ENCODE measurements around the gene PHEX. TPM values are rescaled to one million over a fixed set of nuclear protein-coding genes. Genes with fewer than 3 reads are reported as not detected.

PHEX gene
- total RNA-seq, result 0.49 TPM

- TF ChIP-seq POLR2A (IDR thresholded peaks at IDR 0.05), result no peak
- TF ChIP-seq CTCF (IDR thresholded peaks at IDR 0.05), result no peak
- no peak for TF ChIP-seq POLR2AphosphoS5 (IDR thresholded peaks at IDR 0.05; ENCODE audit: insufficient read depth in 1 of 2, low read depth in 1 of 2)
- Histone ChIP-seq H3K4me1 (no peaks in the 10 kb centered on the region), H3K4me3 (no peak within 1 kb of the TSS), H3K27me3 (no peaks in the 10 kb centered on the region), H3K9me3 (no peaks in the 10 kb centered on the region), H3K36me3 (no peaks in the 10 kb centered on the region), H3K27ac (no peak within 1 kb of the TSS)
- intact Hi-C loops (cut with DNase I), result no loop called here
- DNase-seq (ENCODE audit: extremely low spot score in 2 of 2), result no peak
These were observed at the start of gene PHEX for GRCh38 chrX:22032084-22032483. Gene PHEX (plus strand): TSS chrX:22032325. CDS start chrX:22033006, 681 bp downstream.

- H3K4me1 ChIP-seq, result no peaks in the 10 kb centered on the region
- no peak for DNase-seq (ENCODE audit: extremely low spot score in 2 of 2)
- H3K27ac ChIP-seq, result no peak overlapping the region
- peaks cover 0 to 9% of the 10 kb centered on the region in 2 donors for H3K36me3 ChIP-seq
- H3K27me3 ChIP-seq, result no peaks in the 10 kb centered on the region
- peak; percentile 47 to 94 (median 93) for TF ChIP-seq CTCF (IDR thresholded peaks at IDR 0.05)
- peak in 1 of 2 donors; percentile 76 for TF ChIP-seq POLR2AphosphoS5 (IDR thresholded peaks at IDR 0.05; ENCODE audit: insufficient read depth in 1 of 2, low read depth in 1 of 2)
- TF ChIP-seq POLR2A (IDR thresholded peaks at IDR 0.05), result no peak
- intact Hi-C loops (cut with DNase I), result loop anchor here (10.0 kb wide), 1 partner anchor 209 kb away; no protein-coding TSS in a partner anchor
- no peak overlapping the region for H3K4me3 ChIP-seq
- H3K9me3 ChIP-seq, result no peaks in the 10 kb centered on the region
These were observed 46.8 kb upstream of the PHEX start for GRCh38 chrX:21985332-21985777.

- intact Hi-C loops (cut with DNase I), result loop anchor here (10.0 kb wide), 1 partner anchor 208 kb away; no protein-coding TSS in a partner anchor
- TF ChIP-seq POLR2A (IDR thresholded peaks at IDR 0.05), result no peak
- TF ChIP-seq POLR2AphosphoS5 (IDR thresholded peaks at IDR 0.05; ENCODE audit: insufficient read depth in 1 of 2, low read depth in 1 of 2), result no peak
- no peak for TF ChIP-seq CTCF (IDR thresholded peaks at IDR 0.05)
These were observed 45.5 kb upstream of the PHEX start for GRCh38 chrX:21986596-21986995.

GRCh38 chrX:21989384-21989783 lies 42.7 kb upstream of the PHEX start:
- H3K27me3 ChIP-seq, result no peaks in the 10 kb centered on the region
- no peak for DNase-seq (ENCODE audit: extremely low spot score in 2 of 2)
- H3K4me3 ChIP-seq, result no peak overlapping the region
- no peaks in the 10 kb centered on the region for H3K4me1 ChIP-seq
- H3K36me3 ChIP-seq, result peaks cover 0 to 9% of the 10 kb centered on the region in 2 donors
- intact Hi-C loops (cut with DNase I), result loop anchor here (10.0 kb wide), 1 partner anchor 205 kb away; no protein-coding TSS in a partner anchor
- TF ChIP-seq POLR2A (IDR thresholded peaks at IDR 0.05), result no peak
- TF ChIP-seq CTCF (IDR thresholded peaks at IDR 0.05), result no peak
- TF ChIP-seq POLR2AphosphoS5 (IDR thresholded peaks at IDR 0.05; ENCODE audit: insufficient read depth in 1 of 2, low read depth in 1 of 2), result no peak
- H3K27ac ChIP-seq, result no peak overlapping the region
- H3K9me3 ChIP-seq, result no peaks in the 10 kb centered on the region

More at GRCh38 chrX:21986596-21986995, 45.5 kb upstream of the PHEX start:
- Histone ChIP-seq H3K4me1 (no peaks in the 10 kb centered on the region), H3K36me3 (peaks cover 0 to 9% of the 10 kb centered on the region in 2 donors), H3K4me3 (no peak overlapping the region), H3K27me3 (no peaks in the 10 kb centered on the region), H3K27ac (no peak overlapping the region), H3K9me3 (no peaks in the 10 kb centered on the region)
- DNase-seq (ENCODE audit: extremely low spot score in 2 of 2), result no peak

- Histone ChIP-seq H3K27me3 (no peaks in the 10 kb centered on the region), H3K4me3 (no peak overlapping the region), H3K36me3 (peaks cover 0 to 9% of the 10 kb centered on the region in 2 donors), H3K4me1 (no peaks in the 10 kb centered on the region), H3K27ac (no peak overlapping the region), H3K9me3 (no peaks in the 10 kb centered on the region)
- intact Hi-C loops (cut with DNase I), result loop anchor here (5.0 kb wide), 1 partner anchor 1921 kb away; no protein-coding TSS in a partner anchor
- no peak for TF ChIP-seq POLR2A (IDR thresholded peaks at IDR 0.05)
- TF ChIP-seq CTCF (IDR thresholded peaks at IDR 0.05), result no peak
- TF ChIP-seq POLR2AphosphoS5 (IDR thresholded peaks at IDR 0.05; ENCODE audit: insufficient read depth in 1 of 2, low read depth in 1 of 2), result no peak
- no peak for DNase-seq (ENCODE audit: extremely low spot score in 2 of 2)
These were observed 41.3 kb upstream of the PHEX start for GRCh38 chrX:21990832-21991231.
